Measurements from ENCODE around the gene OLFML2A.

DNA sequence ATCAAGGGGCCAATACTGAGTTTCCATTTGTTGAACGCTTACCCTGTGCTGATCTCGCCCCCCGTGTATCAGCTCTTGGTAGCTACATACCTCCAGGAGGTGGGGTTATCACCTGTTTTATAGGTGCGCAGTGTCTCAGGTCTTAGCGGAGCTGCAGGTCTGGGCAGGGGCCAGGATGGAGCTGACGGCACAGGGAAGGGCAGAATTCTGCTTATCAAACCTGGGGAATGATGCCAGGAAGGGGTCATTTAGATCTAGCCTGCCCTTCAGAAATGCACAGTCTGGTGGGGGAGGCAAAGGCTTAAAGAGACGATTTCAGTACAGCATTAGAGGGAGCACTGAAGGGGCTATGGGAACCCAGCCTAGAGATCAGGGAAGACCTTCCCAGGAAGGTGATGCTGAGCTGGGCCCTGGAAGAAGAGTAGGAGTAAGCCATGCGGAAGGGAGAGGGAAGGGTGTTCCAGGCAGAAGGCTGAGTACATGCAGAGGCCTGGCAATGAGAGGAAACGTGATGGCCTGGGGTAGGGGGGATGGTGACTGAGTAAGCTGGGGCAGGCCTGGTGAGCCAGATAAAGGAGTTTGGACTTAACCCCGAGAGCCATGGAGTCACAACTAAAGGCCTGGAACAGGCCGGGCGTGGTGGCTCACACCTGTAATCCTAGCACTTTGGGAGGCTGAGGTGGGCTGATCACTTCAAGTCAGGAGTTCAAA, 31.5 kb downstream of the OLFML2A start:
- no peak for TF ChIP-seq POLR2AphosphoS5 (IDR thresholded peaks at IDR 0.05; ENCODE audit: low read depth)
- TF ChIP-seq, protein P1, sequence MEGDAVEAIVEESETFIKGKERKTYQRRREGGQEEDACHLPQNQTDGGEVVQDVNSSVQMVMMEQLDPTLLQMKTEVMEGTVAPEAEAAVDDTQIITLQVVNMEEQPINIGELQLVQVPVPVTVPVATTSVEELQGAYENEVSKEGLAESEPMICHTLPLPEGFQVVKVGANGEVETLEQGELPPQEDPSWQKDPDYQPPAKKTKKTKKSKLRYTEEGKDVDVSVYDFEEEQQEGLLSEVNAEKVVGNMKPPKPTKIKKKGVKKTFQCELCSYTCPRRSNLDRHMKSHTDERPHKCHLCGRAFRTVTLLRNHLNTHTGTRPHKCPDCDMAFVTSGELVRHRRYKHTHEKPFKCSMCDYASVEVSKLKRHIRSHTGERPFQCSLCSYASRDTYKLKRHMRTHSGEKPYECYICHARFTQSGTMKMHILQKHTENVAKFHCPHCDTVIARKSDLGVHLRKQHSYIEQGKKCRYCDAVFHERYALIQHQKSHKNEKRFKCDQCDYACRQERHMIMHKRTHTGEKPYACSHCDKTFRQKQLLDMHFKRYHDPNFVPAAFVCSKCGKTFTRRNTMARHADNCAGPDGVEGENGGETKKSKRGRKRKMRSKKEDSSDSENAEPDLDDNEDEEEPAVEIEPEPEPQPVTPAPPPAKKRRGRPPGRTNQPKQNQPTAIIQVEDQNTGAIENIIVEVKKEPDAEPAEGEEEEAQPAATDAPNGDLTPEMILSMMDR (IDR thresholded peaks at IDR 0.05; ENCODE audit: insufficient read depth, low read length): no peak
- TF ChIP-seq, protein P2, sequence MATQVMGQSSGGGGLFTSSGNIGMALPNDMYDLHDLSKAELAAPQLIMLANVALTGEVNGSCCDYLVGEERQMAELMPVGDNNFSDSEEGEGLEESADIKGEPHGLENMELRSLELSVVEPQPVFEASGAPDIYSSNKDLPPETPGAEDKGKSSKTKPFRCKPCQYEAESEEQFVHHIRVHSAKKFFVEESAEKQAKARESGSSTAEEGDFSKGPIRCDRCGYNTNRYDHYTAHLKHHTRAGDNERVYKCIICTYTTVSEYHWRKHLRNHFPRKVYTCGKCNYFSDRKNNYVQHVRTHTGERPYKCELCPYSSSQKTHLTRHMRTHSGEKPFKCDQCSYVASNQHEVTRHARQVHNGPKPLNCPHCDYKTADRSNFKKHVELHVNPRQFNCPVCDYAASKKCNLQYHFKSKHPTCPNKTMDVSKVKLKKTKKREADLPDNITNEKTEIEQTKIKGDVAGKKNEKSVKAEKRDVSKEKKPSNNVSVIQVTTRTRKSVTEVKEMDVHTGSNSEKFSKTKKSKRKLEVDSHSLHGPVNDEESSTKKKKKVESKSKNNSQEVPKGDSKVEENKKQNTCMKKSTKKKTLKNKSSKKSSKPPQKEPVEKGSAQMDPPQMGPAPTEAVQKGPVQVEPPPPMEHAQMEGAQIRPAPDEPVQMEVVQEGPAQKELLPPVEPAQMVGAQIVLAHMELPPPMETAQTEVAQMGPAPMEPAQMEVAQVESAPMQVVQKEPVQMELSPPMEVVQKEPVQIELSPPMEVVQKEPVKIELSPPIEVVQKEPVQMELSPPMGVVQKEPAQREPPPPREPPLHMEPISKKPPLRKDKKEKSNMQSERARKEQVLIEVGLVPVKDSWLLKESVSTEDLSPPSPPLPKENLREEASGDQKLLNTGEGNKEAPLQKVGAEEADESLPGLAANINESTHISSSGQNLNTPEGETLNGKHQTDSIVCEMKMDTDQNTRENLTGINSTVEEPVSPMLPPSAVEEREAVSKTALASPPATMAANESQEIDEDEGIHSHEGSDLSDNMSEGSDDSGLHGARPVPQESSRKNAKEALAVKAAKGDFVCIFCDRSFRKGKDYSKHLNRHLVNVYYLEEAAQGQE (IDR thresholded peaks at IDR 0.05; ENCODE audit: insufficient replicate concordance, low read depth): no peak
- TF ChIP-seq SPI1 (IDR thresholded peaks at IDR 0.05; ENCODE audit: borderline replicate concordance, low read depth): no peak
- no peak for TF ChIP-seq GABPA (IDR thresholded peaks at IDR 0.05; ENCODE audit: low read depth)

Measured in HL-60 (cell line).